Pancreas (tissue), 10 donors: Measurements from ENCODE around the gene ATXN10. TPM values are rescaled to one million over a fixed set of nuclear protein-coding genes. Genes with fewer than 3 reads are reported as not detected.

Source experiments
- ATAC-seq, 4 donors: fragments of 200-7000 bp; cut with Tn5 transposase; one replicate each; pipeline versions ENCODE4 v1.8.0 to v1.9.1; 2020; ENCODE audit warnings: mild to moderate bottlenecking in 4 of 4, moderate library complexity in 4 of 4
- DNase-seq, 6 donors: peaks; one replicate each; pipeline ENCODE4 v3.0.0-alpha.2; 2020
- FAIRE-seq: peaks from 2 replicates; lab custom pipeline; 2012; peaks lifted over from hg19 to GRCh38; lab: Jason Lieb, UNC
- H3K27ac ChIP-seq, 4 donors: fragments of 200-600 bp; sonication (generic); 1 replicate in 3 of 4; 2 replicates in 1 of 4; pipeline versions ENCODE4 v1.5.0 to v1.8.0; 2020
- H3K27me3 ChIP-seq, 4 donors: fragments of 200-600 bp; one replicate each; pipeline ENCODE4 v1.8.0; 2021
- H3K36me3 ChIP-seq, 3 donors: fragments of 200-600 bp; sonication (generic) in 1 of 3; one replicate each; pipeline versions ENCODE4 v1.5.0 to v1.8.0; 2020 to 2021
- H3K4me1 ChIP-seq, 3 donors: fragments of 200-600 bp; one replicate each; pipeline ENCODE4 v1.8.0; 2021
- H3K4me3 ChIP-seq, 4 donors: fragments of 200-600 bp; sonication (generic) in 2 of 4; one replicate each; pipeline versions ENCODE4 v1.5.0 to v1.8.0; 2020 to 2021
- H3K9me3 ChIP-seq, 4 donors: fragments of 200-600 bp; one replicate each; pipeline ENCODE4 v1.8.0; 2021
- CTCF ChIP-seq, 4 donors: fragments of 200-600 bp; sonication (generic) in 3 of 4; IDR thresholded peaks; one replicate each; pipeline versions ENCODE4 v1.5.0 to v1.8.0; 2021; ENCODE audit warnings: antibody characterized with exemption in 4 of 4
- WGBS, 2 donors: extraction: QIAGEN DNeasy Blood & Tissue Kit; methylation state at CpG; one replicate each; pipeline ENCODE4 v1.1.7; 2013; 5-methylcytosine and 5-hydroxymethylcytosine counted together
- intact Hi-C, 3 donors: fragments of 100-400 bp; cut with DNase I; formaldehyde crosslinking; loops; one replicate each; pipeline versions ENCODE4 v1.11.1 to v1.14.2; 2022
- polyA plus RNA-seq, 2 donors: library from polyadenylated mRNA; stranded (reverse); fragments of 200-250 nt; gene quantifications; one replicate each; pipeline ENCODE4 v1.2.3, GENCODE V29; 2013
- total RNA-seq, 6 donors: library from RNA; stranded (reverse); fragmentation: NEBNext Ultra II Directional in 4 of 6; extraction: Animal tissue kit (Norgen Biotek cat#: 25700) in 4 of 6; gene quantifications; one replicate each; pipeline versions ENCODE4 v1.2.1 to v1.2.4, GENCODE V29; 2021 to 2023
- donor health status: healthy with polysubstance abuse.
- donor health status: DM: no; HTN: no; CAD: no; lungs with moderate emphysema.
- donor health status: DM: no; HTN: no; CAD: no.
- donor health status: control.
- donor health status: control.
- donor health status: Bipolar disorder and iron deficiency.
- donor health status: DM: yes; HTN: yes; CAD: no.
- donor health status: DM: no; HTN: no; CAD: no.
- donor health status: DM: no; HTN: no; CAD: no.
- donor health status: DM: yes; HTN: yes; CAD: no.

ATXN10 gene
- total and polyA plus RNA-seq, 8 donors: 19.1 to 75.1 (median 62.4) TPM

GRCh38 chr22:45838305-45838887, 166.8 kb downstream of the ATXN10 start:
- FAIRE-seq (no peak), ATAC-seq (no peak), DNase-seq (no peak)
- WGBS, 2 donors: 79 to 80% methylated on average over 5 of the region's 5 CpGs
- Histone ChIP-seq H3K27ac (no peak overlapping the region), H3K36me3 (peaks cover 0 to 10% (median 0%) of the 10 kb centered on the region in 3 donors), H3K4me1 (no peaks in the 10 kb centered on the region), H3K9me3 (no peaks in the 10 kb centered on the region), H3K27me3 (no peaks in the 10 kb centered on the region), H3K4me3 (no peak overlapping the region)
- no peak for TF ChIP-seq CTCF (IDR thresholded peaks at IDR 0.05)
- intact Hi-C loops: no loop called here

GRCh38 chr22:45840483-45840882, 168.8 kb downstream of the ATXN10 start:
- Histone ChIP-seq H3K36me3 (peaks cover 0 to 14% (median 0%) of the 10 kb centered on the region in 3 donors), H3K27ac (no peak overlapping the region), H3K9me3 (no peaks in the 10 kb centered on the region), H3K4me3 (no peak overlapping the region), H3K4me1 (no peaks in the 10 kb centered on the region), H3K27me3 (no peaks in the 10 kb centered on the region)
- no peak for TF ChIP-seq CTCF (IDR thresholded peaks at IDR 0.05)
- no peak for ATAC-seq
- no peak for FAIRE-seq
- no peak for DNase-seq
- intact Hi-C loops: no loop called here
- WGBS, 2 donors: 81 to 83% methylated on average over 8 of the region's 8 CpGs

GRCh38 chr22:45842291-45842991, 170.8 kb downstream of the ATXN10 start:
- Histone ChIP-seq H3K27me3 (no peaks in the 10 kb centered on the region), H3K4me1 (no peaks in the 10 kb centered on the region), H3K27ac (no peak overlapping the region), H3K36me3 (peaks cover 0 to 14% (median 0%) of the 10 kb centered on the region in 3 donors), H3K4me3 (no peak overlapping the region), H3K9me3 (no peaks in the 10 kb centered on the region)
- no peak for FAIRE-seq
- no peak for TF ChIP-seq CTCF (IDR thresholded peaks at IDR 0.05)
- ATAC-seq: no peak
- 89 to 90% methylated on average over 12 of the region's 12 CpGs for WGBS, 2 donors
- intact Hi-C loops: no loop called here
- no peak for DNase-seq

GRCh38 chr22:45843031-45843430, 171.4 kb downstream of the ATXN10 start:
- Histone ChIP-seq H3K4me1 (no peaks in the 10 kb centered on the region), H3K36me3 (peaks cover 0 to 14% (median 0%) of the 10 kb centered on the region in 3 donors), H3K27me3 (no peaks in the 10 kb centered on the region), H3K4me3 (no peak overlapping the region), H3K9me3 (no peaks in the 10 kb centered on the region), H3K27ac (no peak overlapping the region)
- DNase-seq: no peak
- no peak for TF ChIP-seq CTCF (IDR thresholded peaks at IDR 0.05)
- WGBS, 2 donors: 84 to 87% methylated on average over 7 of the region's 7 CpGs
- FAIRE-seq: no peak
- intact Hi-C loops: no loop called here
- ATAC-seq: no peak

- TF ChIP-seq CTCF (IDR thresholded peaks at IDR 0.05): no peak
- 85 to 88% methylated on average over 2 of the region's 2 CpGs for WGBS, 2 donors
- no peak for DNase-seq
- no peaks in the 10 kb centered on the region for H3K27me3 ChIP-seq
- no peaks in the 10 kb centered on the region for H3K4me1 ChIP-seq
- H3K9me3 ChIP-seq: no peaks in the 10 kb centered on the region
- H3K36me3 ChIP-seq: peaks cover 0 to 14% (median 0%) of the 10 kb centered on the region in 3 donors
- ATAC-seq: no peak
- H3K27ac ChIP-seq: no peak overlapping the region
- intact Hi-C loops: no loop called here
- no peak overlapping the region for H3K4me3 ChIP-seq
- FAIRE-seq: no peak
Observed at GRCh38 chr22:45843986-45844385, 172.4 kb downstream of the ATXN10 start.
